Neutrophil (primary cell): ENCODE results near the gene SAMD11.
"Not testable (repeated sequence)": the region's sequence is repeated elsewhere in the genome, so short reads cannot be mapped to it uniquely, and the experiment has no call there.

ENCODE experiments used
- H3K27ac ChIP-seq: fragments of 200-600 bp; sonication (generic); 2 replicates; pipeline ENCODE4 v1.5.1; 2016; ENCODE audit warnings: mild to moderate bottlenecking, moderate library complexity
- H3K27me3 ChIP-seq: fragments of 200-600 bp; sonication (generic); 2 replicates; pipeline ENCODE4 v1.6.0; 2016; ENCODE audit warnings: mild to moderate bottlenecking
- H3K36me3 ChIP-seq: fragments of 200-600 bp; sonication (generic); 2 replicates; pipeline ENCODE4 v1.5.1; 2017
- H3K4me1 ChIP-seq, 2 experiments: fragments of 200-600 bp in 1 of 2; sonication (generic) in 1 of 2; 1 replicate in 1 of 2; 2 replicates in 1 of 2; pipeline versions ENCODE4 v1.5.1 to v1.6.1; 2013 to 2016; ENCODE audit warnings: low read depth in 1 of 2, low read length in 1 of 2, mild to moderate bottlenecking in 1 of 2, moderate library complexity in 1 of 2; ENCODE audit not compliant: control insufficient read depth in 1 of 2, insufficient read depth in 1 of 2
- H3K4me3 ChIP-seq, 2 experiments: fragments of 200-600 bp in 1 of 2; sonication (generic) in 1 of 2; 1 replicate in 1 of 2; 2 replicates in 1 of 2; pipeline ENCODE4 v1.5.1; 2013 to 2016; ENCODE audit warnings: low read depth in 1 of 2, low read length in 1 of 2, mild to moderate bottlenecking in 1 of 2, moderate library complexity in 1 of 2
- H3K9me3 ChIP-seq: fragments of 200-600 bp; sonication (generic); 2 replicates; pipeline ENCODE4 v1.5.1; 2016
- TF ChIP-seq, protein P1 (sequence below): fragments of 200-600 bp; sonication (generic); IDR thresholded peaks from 2 replicates; pipeline ENCODE4 v1.5.1; 2016; ENCODE audit warnings: antibody characterized with exemption

Gene SAMD11, protein sequence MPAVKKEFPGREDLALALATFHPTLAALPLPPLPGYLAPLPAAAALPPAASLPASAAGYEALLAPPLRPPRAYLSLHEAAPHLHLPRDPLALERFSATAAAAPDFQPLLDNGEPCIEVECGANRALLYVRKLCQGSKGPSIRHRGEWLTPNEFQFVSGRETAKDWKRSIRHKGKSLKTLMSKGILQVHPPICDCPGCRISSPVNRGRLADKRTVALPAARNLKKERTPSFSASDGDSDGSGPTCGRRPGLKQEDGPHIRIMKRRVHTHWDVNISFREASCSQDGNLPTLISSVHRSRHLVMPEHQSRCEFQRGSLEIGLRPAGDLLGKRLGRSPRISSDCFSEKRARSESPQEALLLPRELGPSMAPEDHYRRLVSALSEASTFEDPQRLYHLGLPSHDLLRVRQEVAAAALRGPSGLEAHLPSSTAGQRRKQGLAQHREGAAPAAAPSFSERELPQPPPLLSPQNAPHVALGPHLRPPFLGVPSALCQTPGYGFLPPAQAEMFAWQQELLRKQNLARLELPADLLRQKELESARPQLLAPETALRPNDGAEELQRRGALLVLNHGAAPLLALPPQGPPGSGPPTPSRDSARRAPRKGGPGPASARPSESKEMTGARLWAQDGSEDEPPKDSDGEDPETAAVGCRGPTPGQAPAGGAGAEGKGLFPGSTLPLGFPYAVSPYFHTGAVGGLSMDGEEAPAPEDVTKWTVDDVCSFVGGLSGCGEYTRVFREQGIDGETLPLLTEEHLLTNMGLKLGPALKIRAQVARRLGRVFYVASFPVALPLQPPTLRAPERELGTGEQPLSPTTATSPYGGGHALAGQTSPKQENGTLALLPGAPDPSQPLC

DNA sequence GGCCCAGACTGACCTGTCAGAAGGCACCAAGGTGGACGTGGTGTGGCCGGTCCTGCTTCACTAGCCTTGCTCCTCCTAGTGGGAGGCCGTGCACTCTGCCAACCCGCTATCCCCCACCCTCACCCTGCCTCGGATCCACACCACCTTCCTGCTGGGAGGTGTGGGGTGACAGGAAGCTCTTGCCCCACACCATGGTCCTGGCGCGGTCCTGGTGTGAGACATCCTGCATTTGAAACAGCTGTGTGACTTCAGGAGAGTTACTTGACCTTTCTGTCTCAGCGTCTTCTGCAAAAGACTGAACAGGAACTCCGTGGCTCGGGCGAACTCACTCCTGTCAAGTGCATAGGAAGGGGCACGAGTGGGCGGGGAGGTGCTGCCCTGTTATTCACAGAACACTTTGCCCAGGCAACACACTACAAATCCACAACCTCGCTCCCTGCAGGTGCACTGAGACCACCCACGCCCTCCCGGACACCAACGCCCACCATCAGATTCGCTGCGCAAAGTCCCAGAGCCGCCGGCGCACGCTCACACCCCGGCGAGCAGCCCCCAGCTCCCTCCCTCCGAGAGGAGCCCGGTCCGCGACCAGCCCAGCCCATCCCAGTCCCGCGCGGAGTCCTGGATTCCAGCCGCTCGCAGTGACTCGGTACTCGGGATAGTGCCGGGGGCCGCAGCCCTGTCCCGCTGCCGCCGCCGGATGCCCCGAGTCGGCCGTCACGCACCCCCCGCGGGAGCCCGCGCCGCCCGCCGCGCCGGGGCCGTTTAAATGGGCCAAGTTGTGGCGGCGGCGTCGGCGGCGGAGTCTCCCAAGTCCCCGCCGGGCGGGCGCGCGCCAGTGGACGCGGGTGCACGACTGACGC lies at the start of gene SAMD11:
SAMD11 (plus strand) TSS at position 793 of the 860 bp plus-strand sequence. CDS start 509 bp downstream, outside the sequence.
- H3K27ac ChIP-seq: no peak within 1 kb of the TSS
- H3K27me3 ChIP-seq: peaks cover 90% of the 10 kb centered on the region
- no peaks in the 10 kb centered on the region for H3K36me3 ChIP-seq
- no peak within 1 kb of the TSS for H3K4me3 ChIP-seq
- peaks cover 11 to 19% of the 10 kb centered on the region in 2 experiments for H3K4me1 ChIP-seq
- TF ChIP-seq, protein P1, sequence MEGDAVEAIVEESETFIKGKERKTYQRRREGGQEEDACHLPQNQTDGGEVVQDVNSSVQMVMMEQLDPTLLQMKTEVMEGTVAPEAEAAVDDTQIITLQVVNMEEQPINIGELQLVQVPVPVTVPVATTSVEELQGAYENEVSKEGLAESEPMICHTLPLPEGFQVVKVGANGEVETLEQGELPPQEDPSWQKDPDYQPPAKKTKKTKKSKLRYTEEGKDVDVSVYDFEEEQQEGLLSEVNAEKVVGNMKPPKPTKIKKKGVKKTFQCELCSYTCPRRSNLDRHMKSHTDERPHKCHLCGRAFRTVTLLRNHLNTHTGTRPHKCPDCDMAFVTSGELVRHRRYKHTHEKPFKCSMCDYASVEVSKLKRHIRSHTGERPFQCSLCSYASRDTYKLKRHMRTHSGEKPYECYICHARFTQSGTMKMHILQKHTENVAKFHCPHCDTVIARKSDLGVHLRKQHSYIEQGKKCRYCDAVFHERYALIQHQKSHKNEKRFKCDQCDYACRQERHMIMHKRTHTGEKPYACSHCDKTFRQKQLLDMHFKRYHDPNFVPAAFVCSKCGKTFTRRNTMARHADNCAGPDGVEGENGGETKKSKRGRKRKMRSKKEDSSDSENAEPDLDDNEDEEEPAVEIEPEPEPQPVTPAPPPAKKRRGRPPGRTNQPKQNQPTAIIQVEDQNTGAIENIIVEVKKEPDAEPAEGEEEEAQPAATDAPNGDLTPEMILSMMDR: no peak
- no peaks in the 10 kb centered on the region for H3K9me3 ChIP-seq

DNA sequence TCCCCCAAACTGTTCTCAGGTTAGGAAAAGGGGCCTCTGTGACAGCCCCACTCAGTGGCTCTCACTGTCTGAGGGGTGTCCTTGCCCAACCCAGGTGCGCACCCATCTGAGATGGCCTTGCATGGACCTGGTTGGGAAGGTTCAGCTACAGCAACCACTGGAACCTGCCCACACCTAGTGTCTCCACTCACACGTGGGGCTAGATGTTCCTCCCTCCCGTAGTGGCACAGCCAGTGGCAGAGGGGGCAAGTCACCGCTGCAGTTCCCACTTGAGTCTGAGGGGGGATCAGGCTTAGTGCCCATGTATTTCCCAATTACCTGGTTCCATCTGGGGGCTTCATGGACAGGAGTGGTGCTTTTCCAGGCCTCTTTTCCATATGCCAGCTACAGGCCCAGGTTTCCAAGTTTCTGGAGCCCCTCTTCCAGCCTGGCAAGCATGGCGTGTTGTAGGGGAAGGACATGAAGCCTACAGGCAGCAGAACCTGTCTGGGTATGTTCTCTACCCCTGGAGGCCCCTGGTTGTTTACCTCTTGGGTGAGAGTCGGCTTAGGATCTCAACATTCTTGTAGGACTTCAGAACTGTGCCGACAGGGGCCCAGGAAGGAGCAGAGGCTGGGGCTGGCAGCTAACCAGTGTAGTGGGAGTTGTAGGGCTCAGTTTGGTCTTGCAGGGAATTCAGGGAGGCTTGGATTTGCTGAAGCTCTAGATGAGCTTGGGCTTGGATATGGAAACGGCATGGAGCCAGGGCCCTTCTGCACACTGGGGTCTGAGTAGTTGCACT lies 47.1 kb upstream of the SAMD11 start:
- peaks cover 25% of the 10 kb centered on the region for H3K27me3 ChIP-seq
- not testable (repeated sequence) for H3K4me1 ChIP-seq, H3K4me3 ChIP-seq, H3K9me3 ChIP-seq, H3K36me3 ChIP-seq, H3K27ac ChIP-seq

DNA sequence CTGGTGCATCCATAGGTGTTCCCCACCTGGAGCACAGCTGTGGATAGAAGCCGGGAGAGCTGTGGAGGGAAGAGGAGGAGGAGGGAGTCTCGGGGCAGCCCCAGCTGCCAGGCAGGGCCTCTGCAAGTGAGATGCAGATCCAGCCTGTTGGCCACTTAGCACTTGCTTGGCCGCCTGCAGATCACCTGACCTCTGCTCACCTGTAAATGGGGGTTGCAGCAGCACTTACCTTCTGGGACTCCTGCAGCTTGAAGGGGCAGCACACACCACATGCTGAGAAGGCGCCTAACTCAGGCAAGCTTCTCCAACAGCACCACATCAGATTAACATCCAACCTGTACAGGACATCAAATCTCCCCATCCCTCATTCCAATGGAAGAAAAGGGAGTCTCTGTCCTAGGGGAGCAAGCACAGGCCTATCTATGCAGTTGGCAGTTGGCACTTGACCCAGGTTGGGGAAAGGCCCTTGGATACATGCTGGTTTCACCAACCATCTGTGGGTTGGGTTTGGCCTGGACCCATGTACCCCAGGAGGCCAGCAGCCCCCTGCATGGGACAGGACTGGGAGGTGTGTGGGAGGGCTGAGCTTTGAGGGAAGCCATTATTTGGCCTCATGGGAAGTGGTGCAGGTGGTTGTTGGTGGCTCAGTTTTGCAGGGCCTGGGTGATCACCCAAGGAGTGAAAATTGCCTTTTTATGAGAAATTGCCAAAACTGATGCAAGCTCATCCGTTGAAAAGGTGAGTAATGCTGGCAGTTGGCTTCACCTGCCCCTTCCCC lies 46.3 kb upstream of the SAMD11 start:
- H3K4me3 ChIP-seq, H3K27ac ChIP-seq, H3K4me1 ChIP-seq, H3K9me3 ChIP-seq, H3K36me3 ChIP-seq: not testable (repeated sequence)
- H3K27me3 ChIP-seq: peaks cover 32% of the 10 kb centered on the region

DNA sequence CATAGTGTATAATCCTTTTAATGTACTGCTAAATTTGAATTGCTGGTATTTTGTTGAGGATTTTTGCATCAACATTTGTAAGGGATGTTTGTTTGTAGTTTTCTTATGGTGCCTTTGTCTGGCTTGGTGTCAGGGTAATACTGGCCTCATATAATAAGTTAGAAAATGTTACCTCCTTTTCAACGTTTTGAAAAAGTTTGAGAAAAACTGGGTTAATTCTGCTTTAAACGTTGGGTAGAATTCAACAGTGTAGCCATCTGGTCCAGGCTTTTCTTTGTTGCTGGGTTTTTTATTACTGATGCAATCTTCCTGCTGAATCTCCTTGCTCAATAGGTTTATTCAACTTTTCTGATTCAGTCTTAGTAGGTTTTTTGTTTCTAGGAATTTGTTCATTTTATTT lies 43.2 kb upstream of the SAMD11 start:
- not testable (repeated sequence) for H3K9me3 ChIP-seq, H3K4me3 ChIP-seq, H3K27ac ChIP-seq, H3K4me1 ChIP-seq, H3K36me3 ChIP-seq
- H3K27me3 ChIP-seq: peaks cover 32% of the 10 kb centered on the region

DNA sequence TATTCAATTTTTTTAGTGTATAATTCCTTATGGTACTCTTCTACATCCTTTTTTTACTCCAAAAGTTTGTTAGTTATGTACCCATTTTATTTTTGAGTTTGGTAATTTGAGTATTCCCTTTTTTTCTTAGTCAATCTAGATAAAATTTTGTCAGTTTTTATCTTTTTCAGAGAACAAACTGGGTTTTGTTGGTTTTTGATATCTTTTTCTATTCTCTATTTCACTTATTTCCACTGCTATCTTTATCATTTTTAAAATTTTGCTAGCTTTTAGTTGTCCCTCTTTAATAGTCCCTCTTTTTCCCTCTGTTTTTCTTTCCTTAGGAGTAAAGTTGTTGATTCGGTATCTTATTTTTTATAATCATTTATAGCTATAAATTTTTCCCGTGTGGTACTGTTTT lies 42.8 kb upstream of the SAMD11 start:
- H3K4me3 ChIP-seq: not testable (repeated sequence)

DNA sequence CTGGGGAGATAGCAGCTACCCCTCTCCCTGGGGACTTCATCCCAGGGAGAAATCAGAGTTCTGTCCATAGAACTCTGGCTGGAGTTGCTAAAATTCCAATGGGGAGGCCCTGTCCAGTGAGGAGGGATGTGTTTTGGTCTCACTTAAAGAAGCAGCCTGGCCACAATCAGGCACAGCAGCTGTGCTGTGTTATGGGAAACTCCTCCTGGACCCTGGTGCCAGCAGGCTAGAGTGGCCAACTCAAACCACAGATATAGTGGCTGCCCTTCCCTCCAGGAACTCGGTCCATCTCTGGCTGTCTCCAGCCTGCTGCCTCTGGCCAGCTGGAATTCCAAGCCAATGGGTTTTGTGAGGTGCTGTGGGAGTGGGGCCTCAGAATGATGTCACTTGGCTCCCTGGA lies 37.4 kb upstream of the SAMD11 start:
- Histone ChIP-seq H3K9me3 (no peaks in the 10 kb centered on the region), H3K4me1 (no peaks in the 10 kb centered on the region), H3K27me3 (peaks cover 10% of the 10 kb centered on the region), H3K36me3 (no peaks in the 10 kb centered on the region), H3K4me3 (no peak overlapping the region), H3K27ac (no peak overlapping the region)
- TF ChIP-seq, protein P1: no peak

More for the DNA sequence above, 42.8 kb upstream of the SAMD11 start:
- H3K27ac ChIP-seq, H3K36me3 ChIP-seq, H3K4me1 ChIP-seq, H3K9me3 ChIP-seq: not testable (repeated sequence)
- peaks cover 32% of the 10 kb centered on the region for H3K27me3 ChIP-seq
